CD14-positive monocyte (primary cell): ENCODE results near the gene TNFSF10. TPM values are rescaled to one million over a fixed set of nuclear protein-coding genes. Genes with fewer than 3 reads are reported as not detected.

Experiments
- DNase-seq, 3 donors: peaks; one replicate each; pipeline ENCODE4 v3.0.0-alpha.2; 2011 to 2022
- H2AFZ ChIP-seq: 2 replicates; pipeline ENCODE4 v1.6.0; 2012; ENCODE audit warnings: mild to moderate bottlenecking, low read depth, low read length, inconsistent platforms; ENCODE audit not compliant: insufficient read depth, poor library complexity, severe bottlenecking
- H3K27ac ChIP-seq, 2 donors: 1 replicate in 1 of 2; 2 replicates in 1 of 2; pipeline ENCODE4 v1.5.1; 2012 to 2013; ENCODE audit warnings: low read length in 2 of 2, control low read depth in 1 of 2, inconsistent platforms in 1 of 2, low read depth in 1 of 2, mild to moderate bottlenecking in 1 of 2
- H3K27me3 ChIP-seq, 2 donors: one replicate each; pipeline versions ENCODE4 v1.6.0 to v1.6.1; 2011 to 2013; ENCODE audit warnings: low read length in 2 of 2; ENCODE audit not compliant: control insufficient read depth in 2 of 2, insufficient read depth in 2 of 2
- H3K36me3 ChIP-seq, 2 donors: replicated peaks in 1 of 2; 1 replicate in 1 of 2; 2 replicates in 1 of 2; pipeline versions ENCODE4 v1.5.1 to v1.6.1; 2012 to 2013; ENCODE audit warnings: low read length in 2 of 2, control low read depth in 1 of 2, inconsistent platforms in 1 of 2, mild to moderate bottlenecking in 1 of 2; ENCODE audit not compliant: insufficient read depth in 2 of 2, control insufficient read depth in 1 of 2
- H3K4me1 ChIP-seq, 2 donors: 1 replicate in 1 of 2; 2 replicates in 1 of 2; pipeline versions ENCODE4 v1.5.1 to v1.6.1; 2012 to 2013; ENCODE audit warnings: low read length in 2 of 2, control low read depth in 1 of 2, inconsistent platforms in 1 of 2, mild to moderate bottlenecking in 1 of 2, moderate library complexity in 1 of 2; ENCODE audit not compliant: insufficient read depth in 2 of 2, control insufficient read depth in 1 of 2
- H3K4me2 ChIP-seq: replicated peaks from 2 replicates; pipeline ENCODE3; 2012; ENCODE audit warnings: low read length, moderate library complexity, mild to moderate bottlenecking; ENCODE audit not compliant: poor library complexity, severe bottlenecking; ENCODE audit errors: extremely low read depth
- H3K4me3 ChIP-seq, 3 experiments: fragments of 200-600 bp in 1 of 3; sonication (generic) in 1 of 3; replicated peaks in 1 of 3; 1 replicate in 2 of 3; 2 replicates in 1 of 3; pipeline ENCODE4 v1.5.1; 2011 to 2013; ENCODE audit warnings: low read length in 3 of 3, mild to moderate bottlenecking in 3 of 3, control low read depth in 2 of 3, low read depth in 2 of 3, inconsistent platforms in 1 of 3, moderate library complexity in 1 of 3
- H3K79me2 ChIP-seq: 2 replicates; pipeline ENCODE4 v1.6.0; 2012; ENCODE audit warnings: mild to moderate bottlenecking, control low read depth, inconsistent platforms, low read length, moderate library complexity; ENCODE audit not compliant: insufficient read depth
- H3K9ac ChIP-seq: 2 replicates; pipeline ENCODE4 v1.6.0; 2017; ENCODE audit warnings: low read length, mild to moderate bottlenecking; ENCODE audit not compliant: insufficient read depth, poor library complexity, severe bottlenecking
- H3K9me3 ChIP-seq, 2 donors: replicated peaks in 1 of 2; 1 replicate in 1 of 2; 2 replicates in 1 of 2; pipeline versions ENCODE4 v1.5.1 to v1.6.1; 2012 to 2013; ENCODE audit warnings: low read length in 2 of 2, control low read depth in 1 of 2; ENCODE audit not compliant: control insufficient read depth in 1 of 2, insufficient read depth in 1 of 2
- H4K20me1 ChIP-seq: 2 replicates; pipeline ENCODE4 v1.6.0; 2012; ENCODE audit warnings: mild to moderate bottlenecking, low read length, control low read depth, moderate library complexity; ENCODE audit not compliant: insufficient read depth
- H3K27ac Mint-ChIP-seq, 7 donors: one replicate each; pipeline ENCODE4 v1.8.0; 2020; ENCODE audit warnings: mild to moderate bottlenecking in 7 of 7, mixed read lengths in 7 of 7, moderate library complexity in 6 of 7, inconsistent platforms in 2 of 7
- H3K27me3 Mint-ChIP-seq, 3 donors: one replicate each; pipeline ENCODE4 v1.8.0; 2021 to 2022; ENCODE audit warnings: low read depth in 3 of 3, mild to moderate bottlenecking in 3 of 3, mixed read lengths in 3 of 3, moderate library complexity in 3 of 3, inconsistent platforms in 1 of 3
- H3K36me3 Mint-ChIP-seq, 2 donors: one replicate each; pipeline ENCODE4 v1.8.0; 2020; ENCODE audit warnings: mixed read lengths in 2 of 2, inconsistent platforms in 1 of 2, mild to moderate bottlenecking in 1 of 2
- H3K4me1 Mint-ChIP-seq: one replicate; pipeline ENCODE4 v1.8.0; 2020; ENCODE audit warnings: mild to moderate bottlenecking, mixed read lengths
- H3K4me3 Mint-ChIP-seq, 2 donors: one replicate each; pipeline ENCODE4 v1.8.0; 2020; ENCODE audit warnings: mild to moderate bottlenecking in 2 of 2, mixed read lengths in 2 of 2, moderate library complexity in 1 of 2
- H3K9me3 Mint-ChIP-seq, 7 donors: one replicate each; pipeline ENCODE4 v1.8.0; 2020 to 2022; ENCODE audit warnings: mixed read lengths in 7 of 7, mild to moderate bottlenecking in 6 of 7, moderate library complexity in 6 of 7, inconsistent platforms in 2 of 7
- CTCF ChIP-seq: fragments of 200-600 bp; IDR thresholded peaks from one replicate; pipeline ENCODE4 v1.8.0; 2022; ENCODE audit warnings: antibody characterized with exemption, mild to moderate bottlenecking
- WGBS: methylation state at CpG from one replicate; pipeline ENCODE4 v1.1.5; 2013; ENCODE audit warnings: missing lambda C conversion rate; ENCODE audit not compliant: insufficient coverage; 5-methylcytosine and 5-hydroxymethylcytosine counted together
- intact Hi-C, 2 donors: fragments of 100-400 bp; cut with micrococcal nuclease; formaldehyde crosslinking; loops; one replicate each; pipeline versions ENCODE4 v1.15.0 to v1.15.1; 2023
- polyA plus RNA-seq, 3 donors: library from polyadenylated mRNA; depleted of rRNA in 1 of 3; unstranded in 2 of 3; stranded (reverse) in 1 of 3; fragments of 300-500 nt in 2 of 3; fragments of >200 nt in 1 of 3; fragmentation: Illumina TruSeq in 2 of 3; gene quantifications; 1 replicate in 2 of 3; 2 replicates in 1 of 3; pipeline ENCODE4 v1.2.3, GENCODE V29; 2012 to 2021

Gene TNFSF10
- polyA plus RNA-seq, 3 donors = 146 to 293 (median 264) TPM

- no peak overlapping the region for H2AFZ ChIP-seq
- H3K79me2 ChIP-seq = peaks cover 3% of the 10 kb centered on the region
- no peaks in the 10 kb centered on the region for H3K9me3 ChIP-seq
- no peak for TF ChIP-seq CTCF
- H3K27me3 Mint-ChIP-seq = no peaks in the 10 kb centered on the region
- no peak overlapping the region for H3K4me3 Mint-ChIP-seq
- H3K27me3 ChIP-seq = no peaks in the 10 kb centered on the region
- peak overlapping the region in 1 of 2 donors; percentile 95 for H3K27ac ChIP-seq
- no peaks in the 10 kb centered on the region for H3K36me3 ChIP-seq
- no peak overlapping the region for H3K9ac ChIP-seq
- 92% methylated on average over 2 of the region's 5 CpGs for WGBS
- peaks cover 70 to 91% of the 10 kb centered on the region in 2 donors for H3K4me1 ChIP-seq
- peak overlapping the region in 3 of 7 donors; percentile 49 to 93 (median 55) for H3K27ac Mint-ChIP-seq
- H4K20me1 ChIP-seq = no peaks in the 10 kb centered on the region
- DNase-seq = peak in 1 of 3 donors; percentile 25
- no peaks in the 10 kb centered on the region for H3K36me3 Mint-ChIP-seq
- H3K9me3 Mint-ChIP-seq = peaks cover 0 to 2% (median 0%) of the 10 kb centered on the region in 7 donors
- H3K4me1 Mint-ChIP-seq = peaks cover 68% of the 10 kb centered on the region
- intact Hi-C loops = loop anchor here in 1 of 2 donors (10.0 kb wide), 1 partner anchor 50 kb away; no protein-coding TSS in a partner anchor
- H3K4me2 ChIP-seq = no peak overlapping the region
- H3K4me3 ChIP-seq = no peak overlapping the region
Observed at GRCh38 chr3:172564499-172564898, 41.3 kb upstream of the TNFSF10 start.

- peaks cover 0 to 2% (median 0%) of the 10 kb centered on the region in 7 donors for H3K9me3 Mint-ChIP-seq
- H3K9ac ChIP-seq = peak overlapping the region; percentile 48
Observed at GRCh38 chr3:172562871-172563865, 39.9 kb upstream of the TNFSF10 start.

More at GRCh38 chr3:172562871-172563865, 39.9 kb upstream of the TNFSF10 start:
- H3K4me3 Mint-ChIP-seq = peak overlapping the region; percentile 70 to 85
- Histone ChIP-seq H3K27me3 (no peaks in the 10 kb centered on the region), H3K27ac (peak overlapping the region; percentile 79 to 95), H3K79me2 (peaks cover 3% of the 10 kb centered on the region), H2AFZ (no peak overlapping the region), H3K9me3 (no peaks in the 10 kb centered on the region), H3K4me1 (peaks cover 74 to 91% of the 10 kb centered on the region in 2 donors), H3K4me3 (peak overlapping the region; percentile 37 to 72 (median 71)), H3K4me2 (peak overlapping the region; percentile 83), H4K20me1 (no peaks in the 10 kb centered on the region), H3K36me3 (no peaks in the 10 kb centered on the region)
- H3K4me1 Mint-ChIP-seq = peaks cover 66% of the 10 kb centered on the region
- no peaks in the 10 kb centered on the region for H3K36me3 Mint-ChIP-seq
- H3K27me3 Mint-ChIP-seq = no peaks in the 10 kb centered on the region
- no peak for TF ChIP-seq CTCF
- intact Hi-C loops = loop anchor here in 1 of 2 donors (10.0 kb wide), 1 partner anchor 48 kb away; no protein-coding TSS in a partner anchor
- peak; percentile 52 to 74 (median 63) for DNase-seq
- peak overlapping the region; percentile 93 to 99 (median 97) for H3K27ac Mint-ChIP-seq
- 0% methylated on average over 6 of the region's 8 CpGs for WGBS
